ENCODE data around the gene SPATA7.
"Not testable (repeated sequence)": the region's sequence is repeated elsewhere in the genome, so short reads cannot be mapped to it uniquely, and the experiment has no call there.

The SPATA7 gene

GRCh38 chr14:88385212-88386101 lies at the start of gene SPATA7:
Gene SPATA7 (plus strand): TSS chr14:88385657. CDS start chr14:88385819, 162 bp downstream.
- DNase-seq: peak; percentile 95

- no peak for DNase-seq
Measured at GRCh38 chr14:88340357-88340756, 45.1 kb upstream of the SPATA7 start.

GRCh38 chr14:88342980-88343379 lies 42.5 kb upstream of the SPATA7 start:
- no peak for DNase-seq

GRCh38 chr14:88346048-88346639 lies 39.3 kb upstream of the SPATA7 start:
- DNase-seq: no peak

- no peak for DNase-seq
Measured at GRCh38 chr14:88348546-88348945, 36.9 kb upstream of the SPATA7 start.

GRCh38 chr14:88351966-88352691 lies 33.3 kb upstream of the SPATA7 start:
- DNase-seq: no peak

GRCh38 chr14:88352698-88353097 lies 32.8 kb upstream of the SPATA7 start:
- no peak for DNase-seq

- no peak for DNase-seq
Measured at GRCh38 chr14:88354358-88354757, 31.1 kb upstream of the SPATA7 start.

- no peak for DNase-seq
Measured at GRCh38 chr14:88359500-88359899, 26.0 kb upstream of the SPATA7 start.

GRCh38 chr14:88363644-88364043 lies 21.8 kb upstream of the SPATA7 start:
- no peak for DNase-seq

GRCh38 chr14:88364710-88365413 lies 20.6 kb upstream of the SPATA7 start:
- DNase-seq: no peak

GRCh38 chr14:88369496-88369895 lies 16.0 kb upstream of the SPATA7 start:
- DNase-seq: no peak

GRCh38 chr14:88379706-88380343 lies 5.6 kb upstream of the SPATA7 start:
- DNase-seq: no peak

GRCh38 chr14:88380405-88380804 lies 5.1 kb upstream of the SPATA7 start:
- DNase-seq: no peak

GRCh38 chr14:88381634-88382033 lies 3.8 kb upstream of the SPATA7 start:
- DNase-seq: not testable (repeated sequence)

GRCh38 chr14:88384718-88385117 lies 739 bp upstream of the SPATA7 start:
- no peak for DNase-seq

GRCh38 chr14:88386256-88386794 lies 868 bp downstream of the SPATA7 start:
- DNase-seq: no peak

GRCh38 chr14:88388741-88389282 lies 3.4 kb downstream of the SPATA7 start:
- no peak for DNase-seq

- no peak for DNase-seq
Measured at GRCh38 chr14:88392609-88393008, 7.2 kb downstream of the SPATA7 start.

GRCh38 chr14:88411039-88411438 lies 25.6 kb downstream of the SPATA7 start:
- no peak for DNase-seq

- no peak for DNase-seq
Measured at GRCh38 chr14:88417594-88417993, 32.1 kb downstream of the SPATA7 start.

GRCh38 chr14:88420187-88420586 lies 34.7 kb downstream of the SPATA7 start:
- DNase-seq: no peak

Measured in right forelimb (tissue), 1 donor.